HG03378 (cell line): ENCODE measurements around the gene CALD1.
"Not testable (repeated sequence)": the region's sequence is repeated elsewhere in the genome, so short reads cannot be mapped to it uniquely, and the experiment has no call there.

Experiments
- ATAC-seq: cut with Tn5 transposase; IDR thresholded peaks from one replicate; pipeline ENCODE4 v1.9.1; 2021; ENCODE audit warnings: mild to moderate bottlenecking, moderate library complexity; ENCODE audit not compliant: unreplicated experiment

CALD1 gene

GRCh38 chr7:134945691-134946090 is 166.3 kb downstream of the CALD1 start:
- no peak for ATAC-seq

- ATAC-seq: no peak
Observed at GRCh38 chr7:134946260-134946659, 166.8 kb downstream of the CALD1 start.

DNA sequence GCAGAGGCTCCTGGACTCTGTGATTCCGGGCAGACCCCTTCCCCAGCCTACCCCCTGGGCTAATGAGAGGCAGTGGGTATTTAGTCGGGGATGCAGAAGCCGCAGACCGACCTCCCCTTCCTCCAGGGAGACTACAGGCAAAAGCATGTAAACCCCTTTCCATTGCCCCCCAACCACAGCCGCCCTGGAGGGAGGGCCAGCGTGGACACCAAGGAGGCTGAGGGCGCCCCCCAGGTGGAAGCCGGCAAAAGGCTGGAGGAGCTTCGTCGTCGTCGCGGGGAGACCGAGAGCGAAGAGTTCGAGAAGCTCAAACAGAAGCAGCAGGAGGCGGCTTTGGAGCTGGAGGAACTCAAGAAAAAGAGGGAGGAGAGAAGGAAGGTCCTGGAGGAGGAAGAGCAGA is 167.9 kb downstream of the CALD1 start:
- no peak for ATAC-seq

DNA sequence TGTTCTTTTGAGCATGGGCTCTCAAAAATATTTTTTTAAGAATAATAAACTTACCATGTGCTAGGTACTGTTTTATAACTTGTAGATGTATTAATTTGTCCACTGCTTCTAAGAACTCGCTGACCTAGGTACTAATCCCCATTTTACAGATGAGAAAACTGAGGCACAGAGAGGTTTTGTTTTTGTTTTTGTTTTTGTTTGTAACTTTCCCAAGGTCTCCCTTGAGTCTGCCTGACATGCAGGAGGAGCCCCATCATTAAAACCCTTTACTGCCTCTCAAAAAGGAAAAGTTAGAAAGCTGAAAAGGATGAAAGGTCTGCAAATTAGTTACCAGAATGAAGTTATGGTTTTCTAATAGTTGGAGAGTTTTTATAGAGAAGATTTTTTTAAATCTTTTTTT is 168.4 kb downstream of the CALD1 start:
- ATAC-seq: no peak

GRCh38 chr7:134948246-134948645 is 168.8 kb downstream of the CALD1 start:
- ATAC-seq: no peak

DNA sequence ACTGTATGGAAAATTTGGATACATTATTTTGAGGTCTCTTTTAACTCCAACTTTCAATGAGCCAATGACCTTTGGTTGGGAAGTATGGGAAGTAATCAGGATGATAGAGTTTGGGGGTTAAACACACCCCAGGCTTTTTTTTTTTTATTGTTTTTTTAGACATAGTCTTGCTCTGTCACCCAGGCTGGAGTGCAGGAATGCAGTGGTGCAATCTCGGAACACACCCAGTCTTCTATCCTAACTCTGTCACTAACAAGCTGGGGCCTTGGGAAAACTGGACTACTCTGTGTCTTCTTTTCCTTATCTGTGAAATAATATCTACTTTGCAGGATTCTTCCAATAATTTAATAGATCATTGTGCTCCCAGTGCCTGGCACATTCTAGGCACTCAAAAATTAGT is 169.3 kb downstream of the CALD1 start:
- ATAC-seq: no peak

GRCh38 chr7:134949171-134949570 is 169.7 kb downstream of the CALD1 start:
- ATAC-seq: no peak

GRCh38 chr7:134954197-134955082 is 175.0 kb downstream of the CALD1 start:
- ATAC-seq: no peak

DNA sequence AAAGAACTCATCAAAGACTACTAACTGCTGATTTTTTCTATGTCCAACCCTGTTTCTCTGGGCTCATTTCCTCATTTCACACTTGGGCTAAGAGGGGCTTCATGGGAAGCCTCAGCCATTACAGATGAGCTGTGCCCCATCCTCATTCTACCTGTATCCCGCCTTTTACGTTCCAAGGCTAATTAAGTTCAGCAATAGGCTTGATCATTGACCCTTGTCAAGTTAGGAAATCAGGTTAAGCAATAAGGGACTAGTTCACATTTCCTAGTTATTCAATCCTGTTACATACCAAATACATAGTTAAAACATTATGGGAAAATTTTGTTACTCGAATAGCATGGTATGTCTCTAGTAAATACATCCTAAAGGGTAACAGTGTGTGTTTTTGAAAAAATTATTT is 177.6 kb downstream of the CALD1 start:
- no peak for ATAC-seq

GRCh38 chr7:134959810-134960209 is 180.4 kb downstream of the CALD1 start:
- no peak for ATAC-seq

DNA sequence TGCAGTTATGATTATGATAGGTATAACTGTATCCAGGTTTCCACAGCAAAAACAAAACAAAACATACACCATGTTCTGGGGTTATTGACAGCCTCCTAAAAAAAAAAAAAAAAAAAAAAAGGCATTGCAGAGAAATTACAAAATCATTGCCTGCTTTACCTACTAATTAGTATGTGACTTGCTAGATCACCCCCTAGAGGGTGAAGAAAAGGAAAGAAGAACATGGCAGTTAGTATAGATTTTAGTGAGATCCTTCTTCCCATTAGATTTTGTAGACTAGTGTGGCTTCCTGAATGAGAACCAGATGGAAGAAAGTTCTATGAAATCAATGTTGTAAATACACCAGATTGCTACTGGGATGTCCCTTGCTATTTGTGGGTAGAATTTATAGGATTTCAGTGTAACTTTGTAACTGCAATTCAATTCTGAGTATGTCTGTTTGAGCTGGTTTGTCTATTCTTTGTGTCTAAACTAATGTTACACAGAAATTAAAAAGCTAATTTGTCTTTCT is 182.9 kb downstream of the CALD1 start:
- no peak for ATAC-seq

DNA sequence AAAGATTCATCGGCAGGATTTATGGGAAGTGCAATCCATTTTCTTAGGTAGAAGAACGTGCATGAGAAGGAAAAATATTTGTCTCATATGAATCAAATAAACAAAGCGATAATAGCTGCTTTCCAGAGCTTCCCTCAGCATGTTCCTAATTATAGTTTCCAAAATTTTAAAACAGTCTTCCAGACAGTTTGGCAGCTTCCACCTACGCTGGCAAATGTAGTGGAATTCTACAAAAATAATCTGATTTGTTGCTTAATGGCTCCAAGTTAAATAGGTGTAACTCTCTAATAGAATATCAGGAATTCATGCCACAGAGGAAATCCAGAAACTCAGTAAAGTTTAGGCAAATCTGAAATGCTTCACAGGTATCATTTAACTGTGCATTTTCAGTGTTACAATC is 183.6 kb downstream of the CALD1 start:
- ATAC-seq: no peak

GRCh38 chr7:134966691-134967090 is 187.3 kb downstream of the CALD1 start:
- ATAC-seq: no peak

- ATAC-seq: no peak
Observed at GRCh38 chr7:134968110-134968509, 188.7 kb downstream of the CALD1 start.

- ATAC-seq: not testable (repeated sequence)
Observed at GRCh38 chr7:134981645-134982044, 202.2 kb downstream of the CALD1 start.

DNA sequence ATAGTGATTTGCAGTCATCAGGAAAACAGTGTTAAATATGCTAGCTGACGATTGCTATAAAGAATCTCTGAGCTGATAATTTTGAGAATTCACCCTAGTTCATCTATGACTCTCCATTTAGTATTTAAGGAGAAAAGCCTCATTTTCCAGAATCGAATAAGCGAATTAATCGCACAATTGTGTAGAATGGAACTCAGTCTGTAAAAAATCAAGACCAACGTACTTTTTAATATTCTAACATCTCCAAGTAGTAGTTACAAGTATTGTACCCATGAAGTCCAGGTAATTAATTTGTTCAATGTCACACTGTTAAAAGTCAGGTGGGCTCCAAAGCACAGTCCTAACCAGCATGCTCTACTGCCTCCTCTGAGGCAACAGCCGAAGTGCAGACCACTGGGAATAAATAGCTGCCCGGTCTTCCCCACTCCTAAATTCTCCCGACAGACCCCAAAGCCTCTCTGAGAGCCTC is 206.5 kb downstream of the CALD1 start:
- peak; percentile 39 for ATAC-seq

GRCh38 chr7:134986363-134987251 is 207.2 kb downstream of the CALD1 start, which contains the start of gene AGBL3:
Gene AGBL3, plus strand, starts transcription at chr7:134986508. Its CDS starts 1,426 bp downstream, at chr7:134987934.
- ATAC-seq: peak; percentile 87

DNA sequence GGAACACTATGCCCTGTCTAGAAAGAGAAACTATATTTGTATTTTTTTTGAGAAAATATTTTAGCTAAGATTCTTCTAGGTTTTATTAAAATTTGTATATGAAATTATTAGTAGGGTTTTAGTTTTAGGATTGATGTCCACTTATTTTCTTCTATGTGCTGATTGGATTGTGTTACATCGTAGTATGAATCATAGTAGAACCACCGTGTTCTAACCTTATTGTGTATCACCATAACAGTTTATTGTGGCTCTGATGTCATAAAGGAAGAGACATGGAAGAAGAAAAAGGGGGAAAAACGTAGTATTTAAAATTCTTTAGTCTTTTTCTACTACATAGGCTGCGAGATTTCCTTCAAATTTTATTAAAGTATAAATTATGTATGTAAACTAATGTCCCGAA is 208.7 kb downstream of the CALD1 start:
- ATAC-seq: no peak

DNA sequence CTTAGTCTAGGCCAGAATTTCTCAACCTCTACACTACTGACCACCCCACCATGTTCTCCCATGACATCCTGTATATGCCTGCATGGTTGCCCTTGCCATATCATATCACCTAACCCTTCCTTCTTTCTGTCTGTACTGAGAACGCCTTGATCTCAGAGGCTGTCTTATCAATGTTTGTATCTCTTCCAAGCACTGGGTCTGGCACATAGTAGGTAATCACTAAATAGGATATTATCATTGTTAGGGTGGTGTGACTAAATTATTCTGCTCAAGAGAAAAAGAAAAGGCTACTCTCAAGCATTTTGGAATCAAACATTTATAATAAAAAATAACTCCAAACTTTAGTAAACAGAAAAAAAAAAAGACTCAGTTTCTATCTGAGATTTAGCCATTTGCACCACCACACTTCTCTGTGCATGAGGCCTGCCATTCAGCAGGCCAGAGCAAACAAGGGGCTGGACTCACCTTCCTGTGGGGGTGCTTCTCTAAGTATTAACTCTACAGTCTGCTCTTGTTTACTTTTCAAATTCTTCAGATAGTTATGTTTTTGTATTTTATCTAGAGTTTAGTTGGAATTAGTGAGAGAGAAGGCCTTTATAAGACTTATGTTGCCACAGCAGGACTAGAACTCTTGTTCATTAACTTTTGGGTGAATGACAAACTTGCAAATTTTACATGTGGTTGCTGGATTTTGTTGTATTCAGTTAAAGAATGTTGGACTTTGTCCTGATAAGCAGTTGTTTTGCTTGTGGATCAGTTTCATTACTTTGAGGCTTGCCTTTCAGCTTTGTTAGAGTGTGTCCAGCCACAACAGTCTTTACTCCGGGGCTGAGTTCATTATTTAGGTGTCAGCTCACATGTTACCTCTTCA is 212.3 kb downstream of the CALD1 start:
- ATAC-seq: no peak

DNA sequence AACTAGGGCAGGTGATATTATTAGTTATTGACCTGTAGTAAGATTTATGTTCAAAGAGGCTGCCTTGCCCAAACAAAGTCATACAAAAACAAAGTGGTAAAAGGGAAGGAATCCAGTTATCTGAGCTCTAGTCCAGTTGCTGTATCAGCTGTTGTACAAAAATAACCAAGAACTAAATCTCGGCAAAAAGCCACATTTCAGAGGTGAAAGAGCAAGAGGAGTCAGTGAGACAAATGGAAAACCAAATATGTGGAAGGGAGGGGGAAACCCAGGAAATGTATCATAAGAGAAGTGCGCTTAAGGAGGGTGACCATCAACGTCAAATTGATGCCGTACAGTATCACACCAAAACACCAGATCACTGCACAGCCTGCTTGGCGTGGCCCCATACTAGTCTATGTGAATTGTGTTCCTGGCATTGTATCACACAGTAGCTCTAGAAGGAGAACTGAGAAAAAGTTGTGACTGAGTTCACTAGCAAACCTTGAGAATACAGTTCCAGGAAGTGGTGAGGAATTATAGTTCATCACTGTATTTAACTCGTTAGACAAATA is 213.3 kb downstream of the CALD1 start:
- peak; percentile 84 for ATAC-seq
